ENCODE results near the gene RELN.

RELN gene

DNA sequence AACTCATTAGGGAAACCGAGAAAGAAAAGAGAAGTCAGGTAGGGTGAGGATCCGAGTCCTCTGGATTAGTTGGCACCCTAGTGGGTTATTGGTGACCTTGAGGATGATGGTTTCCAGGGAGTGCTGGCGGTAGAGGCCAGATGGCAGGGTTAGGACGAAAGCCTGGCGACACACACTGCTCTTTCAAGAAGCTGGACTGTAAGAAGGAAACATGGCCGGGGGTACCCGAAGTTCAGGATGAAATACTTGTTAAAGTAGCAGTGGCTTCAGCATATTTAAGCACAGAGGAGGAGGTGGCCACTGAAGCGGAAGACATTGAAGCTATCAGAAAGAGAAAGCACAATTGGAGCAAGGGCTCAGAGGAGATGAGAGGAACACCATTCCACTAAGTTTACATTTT lies 224.6 kb downstream of the RELN start:
- H3K36me3 ChIP-seq (ENCODE audit: insufficient read depth, low read length), result no peaks in the 10 kb centered on the region
- H3K9me3 ChIP-seq (ENCODE audit: low read length), result no peaks in the 10 kb centered on the region
- H3K4me1 ChIP-seq (ENCODE audit: insufficient read depth, low read length), result no peaks in the 10 kb centered on the region

DNA sequence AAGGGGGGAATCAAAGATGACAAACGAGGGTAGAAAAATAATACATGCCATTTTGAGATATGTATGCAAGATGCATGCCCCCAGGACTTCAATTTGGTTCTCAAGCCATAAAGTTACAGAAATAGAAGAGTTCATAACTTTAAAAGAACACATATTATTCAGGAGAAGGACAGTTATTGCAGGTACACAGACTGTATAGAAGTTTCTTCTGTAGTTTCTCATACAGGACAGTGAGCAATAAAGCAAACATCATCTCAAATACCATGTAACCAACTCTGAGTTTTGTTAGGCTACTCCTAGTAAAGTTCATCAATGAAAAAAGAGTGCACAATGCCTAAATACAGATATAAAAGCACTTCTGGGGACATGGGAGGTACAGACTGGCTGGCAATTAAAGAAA lies 226.6 kb downstream of the RELN start:
- no peaks in the 10 kb centered on the region for H3K4me1 ChIP-seq (ENCODE audit: insufficient read depth, low read length)
- no peaks in the 10 kb centered on the region for H3K9me3 ChIP-seq (ENCODE audit: low read length)
- H2AFZ ChIP-seq (ENCODE audit: low read depth, low read length), result no peak overlapping the region
- no peaks in the 10 kb centered on the region for H3K36me3 ChIP-seq (ENCODE audit: insufficient read depth, low read length)
- H3K27me3 ChIP-seq (ENCODE audit: insufficient read depth, low read length), result peaks cover 6% of the 10 kb centered on the region
- H3K4me3 ChIP-seq (ENCODE audit: low read length), result no peak overlapping the region

More for the DNA sequence above, 224.6 kb downstream of the RELN start:
- Histone ChIP-seq H2AFZ (ENCODE audit: low read depth, low read length) (no peak overlapping the region), H3K4me3 (ENCODE audit: low read length) (no peak overlapping the region), H3K27me3 (ENCODE audit: insufficient read depth, low read length) (no peaks in the 10 kb centered on the region)

DNA sequence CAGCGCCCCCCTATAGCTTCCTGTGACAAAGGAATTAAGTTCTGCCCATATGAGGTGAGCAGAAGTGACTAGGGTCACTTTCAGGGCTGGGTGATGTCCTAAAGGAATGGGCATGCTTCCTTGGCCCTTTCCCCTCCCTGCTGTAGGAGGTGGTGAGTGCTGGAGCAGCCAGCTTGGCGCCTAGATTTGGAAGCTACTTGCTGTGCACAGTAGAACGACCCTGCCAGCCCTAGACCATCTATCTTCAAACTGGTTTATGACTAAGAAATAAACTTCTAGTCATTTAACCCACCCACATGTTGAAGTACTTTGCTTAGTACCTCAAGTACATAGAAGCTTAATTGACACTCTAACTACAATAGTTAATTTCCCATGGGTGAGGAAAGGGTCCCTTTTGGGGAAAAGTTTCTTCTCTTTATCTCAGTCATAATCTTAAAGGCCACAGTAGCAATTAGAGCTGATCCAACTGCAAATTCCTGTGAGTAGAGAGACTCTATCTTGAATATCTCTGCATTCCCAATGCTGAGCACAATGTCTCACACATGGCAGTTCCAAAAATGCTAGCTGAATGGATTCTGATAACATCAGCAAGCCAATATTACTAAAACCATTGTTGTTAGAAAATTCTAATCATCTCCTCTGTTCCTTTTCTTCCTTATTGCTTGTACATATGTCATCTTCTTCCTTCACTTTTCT lies 227.2 kb downstream of the RELN start:
- Histone ChIP-seq H3K4me1 (ENCODE audit: insufficient read depth, low read length) (no peaks in the 10 kb centered on the region), H3K27me3 (ENCODE audit: insufficient read depth, low read length) (peaks cover 6% of the 10 kb centered on the region), H2AFZ (ENCODE audit: low read depth, low read length) (no peak overlapping the region), H3K4me3 (ENCODE audit: low read length) (no peak overlapping the region), H3K36me3 (ENCODE audit: insufficient read depth, low read length) (no peaks in the 10 kb centered on the region), H3K9me3 (ENCODE audit: low read length) (no peaks in the 10 kb centered on the region)

DNA sequence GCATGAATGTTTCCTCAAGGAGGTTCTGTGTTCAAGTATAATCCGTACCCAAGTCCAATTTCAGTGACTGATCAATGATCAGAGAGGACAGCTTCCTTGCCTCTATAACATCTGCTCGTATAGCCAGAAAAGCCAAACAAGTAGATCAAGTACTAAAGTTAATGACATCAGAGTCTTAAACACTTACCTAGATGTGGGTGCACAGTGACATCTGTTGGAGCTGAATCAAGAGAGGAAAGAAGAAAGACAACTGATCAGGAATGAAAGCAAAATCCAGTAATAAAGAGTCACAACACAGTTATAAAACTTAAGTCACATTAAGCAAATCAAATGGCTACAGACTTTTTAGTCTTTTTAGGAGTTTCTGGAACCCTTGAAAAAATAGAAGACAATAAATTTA lies 236.5 kb downstream of the RELN start:
- Histone ChIP-seq H3K4me3 (ENCODE audit: low read length) (no peak overlapping the region), H3K36me3 (ENCODE audit: insufficient read depth, low read length) (no peaks in the 10 kb centered on the region), H3K27me3 (ENCODE audit: insufficient read depth, low read length) (peaks cover 1% of the 10 kb centered on the region), H3K4me1 (ENCODE audit: insufficient read depth, low read length) (no peaks in the 10 kb centered on the region), H2AFZ (ENCODE audit: low read depth, low read length) (no peak overlapping the region), H3K9me3 (ENCODE audit: low read length) (no peaks in the 10 kb centered on the region)

DNA sequence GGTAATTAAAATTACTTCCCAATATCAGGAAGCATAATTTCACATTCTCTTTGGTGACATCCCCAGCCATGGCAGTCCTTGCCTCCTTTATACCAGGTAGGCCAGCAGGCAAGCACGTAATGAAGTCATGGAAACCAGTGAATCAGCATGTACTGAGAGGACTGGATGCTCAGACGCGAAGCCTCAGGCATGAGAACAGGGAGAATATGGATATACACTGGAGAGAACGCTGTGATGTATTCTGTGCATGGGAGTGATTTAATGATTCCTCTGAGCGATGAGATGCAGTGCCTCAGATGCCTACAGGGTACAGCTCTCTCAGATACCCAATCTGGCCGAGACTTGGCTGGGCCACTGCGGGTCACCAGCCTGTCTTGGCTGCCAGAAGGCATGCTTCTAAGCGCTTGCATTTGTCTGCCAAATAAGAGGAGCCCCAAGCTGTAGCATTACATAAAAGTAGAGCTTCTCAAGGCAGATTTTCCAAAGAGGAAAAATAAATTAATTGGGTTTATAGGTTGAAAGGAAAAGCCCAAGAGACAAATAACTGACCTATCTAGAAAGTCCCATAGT lies 238.1 kb downstream of the RELN start:
- Histone ChIP-seq H3K4me1 (ENCODE audit: insufficient read depth, low read length) (no peaks in the 10 kb centered on the region), H3K27me3 (ENCODE audit: insufficient read depth, low read length) (no peaks in the 10 kb centered on the region), H3K36me3 (ENCODE audit: insufficient read depth, low read length) (no peaks in the 10 kb centered on the region), H2AFZ (ENCODE audit: low read depth, low read length) (no peak overlapping the region), H3K4me3 (ENCODE audit: low read length) (no peak overlapping the region), H3K9me3 (ENCODE audit: low read length) (no peaks in the 10 kb centered on the region)

DNA sequence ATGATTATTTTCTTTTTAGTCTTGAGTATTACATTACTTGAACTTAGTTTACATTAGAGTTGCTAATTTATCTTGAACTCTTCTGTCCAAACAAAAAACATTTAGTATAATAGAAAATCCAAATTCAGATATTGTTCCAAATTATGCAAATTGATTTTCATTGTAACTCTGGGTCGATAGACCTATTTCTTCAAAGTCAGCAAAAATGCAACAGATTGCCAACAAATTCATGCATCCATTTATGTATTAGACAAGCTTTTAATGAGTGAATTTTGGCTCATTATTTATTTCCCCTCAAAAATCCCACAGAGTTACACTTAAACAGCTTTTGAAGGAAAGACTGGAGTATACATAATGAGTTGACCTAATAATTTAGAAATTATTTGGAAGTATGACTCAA lies 240.8 kb downstream of the RELN start:
- no peaks in the 10 kb centered on the region for H3K4me1 ChIP-seq (ENCODE audit: insufficient read depth, low read length)
- H2AFZ ChIP-seq (ENCODE audit: low read depth, low read length), result no peak overlapping the region
- no peaks in the 10 kb centered on the region for H3K27me3 ChIP-seq (ENCODE audit: insufficient read depth, low read length)
- H3K4me3 ChIP-seq (ENCODE audit: low read length), result no peak overlapping the region
- no peaks in the 10 kb centered on the region for H3K9me3 ChIP-seq (ENCODE audit: low read length)
- no peaks in the 10 kb centered on the region for H3K36me3 ChIP-seq (ENCODE audit: insufficient read depth, low read length)

DNA sequence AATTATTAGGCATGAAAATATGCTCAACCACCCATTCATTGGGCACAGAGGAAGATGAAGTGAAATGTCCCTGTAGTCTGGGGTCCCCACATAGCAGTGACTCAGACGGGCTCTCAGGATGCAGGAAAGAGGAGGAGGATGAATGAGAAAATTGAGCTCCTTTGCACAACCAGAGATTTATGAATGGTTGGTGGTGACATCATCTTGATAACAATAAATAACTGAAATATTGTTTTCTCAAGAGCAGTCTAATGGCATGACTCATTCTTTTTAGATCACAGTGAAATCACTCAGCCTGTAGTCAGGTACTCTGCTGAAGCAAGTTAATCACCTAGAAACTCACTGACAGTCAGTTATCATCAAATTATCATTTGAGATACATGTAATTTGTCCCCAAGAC lies 254.1 kb downstream of the RELN start:
- no peak overlapping the region for H3K4me3 ChIP-seq (ENCODE audit: low read length)
- no peak overlapping the region for H2AFZ ChIP-seq (ENCODE audit: low read depth, low read length)
- no peaks in the 10 kb centered on the region for H3K27me3 ChIP-seq (ENCODE audit: insufficient read depth, low read length)
- H3K36me3 ChIP-seq (ENCODE audit: insufficient read depth, low read length), result no peaks in the 10 kb centered on the region
- H3K9me3 ChIP-seq (ENCODE audit: low read length), result no peaks in the 10 kb centered on the region
- H3K4me1 ChIP-seq (ENCODE audit: insufficient read depth, low read length), result no peaks in the 10 kb centered on the region

DNA sequence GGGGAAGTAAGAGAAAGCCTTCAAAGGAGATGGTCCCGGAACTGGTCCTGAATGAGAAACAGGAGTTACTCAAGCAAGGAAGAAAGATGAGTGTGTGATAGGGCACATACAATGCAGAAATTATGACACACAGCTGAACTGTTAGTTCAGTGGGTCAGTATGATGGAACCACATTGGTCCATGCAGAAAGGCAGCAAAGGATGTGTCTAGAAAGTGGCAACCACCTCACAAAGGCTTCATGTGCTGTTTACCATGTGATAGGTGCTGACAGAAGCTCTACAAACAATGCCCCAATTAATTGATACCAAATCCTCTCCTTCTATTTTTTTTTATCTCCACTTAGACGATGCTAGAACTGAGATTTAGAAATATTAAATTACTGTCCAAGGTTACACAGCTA lies 258.3 kb downstream of the RELN start:
- no peaks in the 10 kb centered on the region for H3K27me3 ChIP-seq (ENCODE audit: insufficient read depth, low read length)
- no peaks in the 10 kb centered on the region for H3K4me1 ChIP-seq (ENCODE audit: insufficient read depth, low read length)
- H3K36me3 ChIP-seq (ENCODE audit: insufficient read depth, low read length), result no peaks in the 10 kb centered on the region
- no peak overlapping the region for H2AFZ ChIP-seq (ENCODE audit: low read depth, low read length)
- H3K4me3 ChIP-seq (ENCODE audit: low read length), result no peak overlapping the region
- H3K9me3 ChIP-seq (ENCODE audit: low read length), result no peaks in the 10 kb centered on the region

DNA sequence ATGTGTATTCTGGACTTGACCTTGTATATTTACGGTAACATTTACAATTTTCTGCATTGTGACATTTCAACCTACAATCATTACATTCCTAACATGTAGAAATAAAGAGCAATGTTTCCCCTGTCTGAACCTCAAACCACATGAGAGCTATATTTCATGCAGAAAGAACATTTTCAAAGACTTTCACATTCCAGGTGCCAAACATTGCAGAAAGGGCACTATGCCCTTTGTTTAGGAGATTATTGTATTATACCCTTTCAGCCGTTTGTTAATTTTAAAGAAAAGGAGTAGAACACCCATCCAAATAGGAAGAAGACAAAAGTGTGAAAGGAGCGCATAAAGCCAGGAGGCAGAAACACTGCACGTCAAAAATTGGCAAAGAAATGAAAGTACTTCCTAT lies 260.4 kb downstream of the RELN start:
- no peaks in the 10 kb centered on the region for H3K27me3 ChIP-seq (ENCODE audit: insufficient read depth, low read length)
- H3K4me1 ChIP-seq (ENCODE audit: insufficient read depth, low read length), result no peaks in the 10 kb centered on the region
- no peak overlapping the region for H3K4me3 ChIP-seq (ENCODE audit: low read length)
- H2AFZ ChIP-seq (ENCODE audit: low read depth, low read length), result no peak overlapping the region
- H3K9me3 ChIP-seq (ENCODE audit: low read length), result no peaks in the 10 kb centered on the region
- H3K36me3 ChIP-seq (ENCODE audit: insufficient read depth, low read length), result no peaks in the 10 kb centered on the region

DNA sequence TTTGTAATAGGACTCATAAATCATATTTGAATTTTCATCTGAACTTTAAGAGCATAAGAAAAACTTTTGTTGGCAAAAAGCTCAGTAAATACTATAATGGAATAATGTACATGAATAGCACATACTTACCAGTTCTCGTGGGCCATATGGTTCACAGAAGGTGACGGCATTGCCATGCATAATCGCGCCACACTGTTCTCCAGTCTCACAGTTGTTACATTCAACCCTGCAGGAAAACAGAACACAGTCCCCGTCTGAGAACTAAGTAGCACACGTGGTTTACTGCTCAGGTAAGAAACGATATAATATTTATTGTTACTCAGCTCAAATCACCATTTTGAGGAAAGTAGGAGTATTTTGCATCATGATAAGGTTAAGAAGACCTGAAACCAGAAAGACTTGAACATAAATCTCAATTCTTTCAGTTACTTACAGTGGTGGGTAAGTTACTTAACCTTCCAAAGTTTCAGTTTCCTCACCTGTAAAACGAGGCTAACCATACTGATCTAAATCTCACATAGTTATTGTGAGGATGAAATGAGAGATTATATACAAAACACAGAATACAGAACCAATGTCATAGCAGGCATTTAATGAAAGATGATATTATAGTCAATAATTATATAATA lies 261.4 kb downstream of the RELN start:
- no peaks in the 10 kb centered on the region for H3K36me3 ChIP-seq (ENCODE audit: insufficient read depth, low read length)
- H3K4me3 ChIP-seq (ENCODE audit: low read length), result no peak overlapping the region

DNA sequence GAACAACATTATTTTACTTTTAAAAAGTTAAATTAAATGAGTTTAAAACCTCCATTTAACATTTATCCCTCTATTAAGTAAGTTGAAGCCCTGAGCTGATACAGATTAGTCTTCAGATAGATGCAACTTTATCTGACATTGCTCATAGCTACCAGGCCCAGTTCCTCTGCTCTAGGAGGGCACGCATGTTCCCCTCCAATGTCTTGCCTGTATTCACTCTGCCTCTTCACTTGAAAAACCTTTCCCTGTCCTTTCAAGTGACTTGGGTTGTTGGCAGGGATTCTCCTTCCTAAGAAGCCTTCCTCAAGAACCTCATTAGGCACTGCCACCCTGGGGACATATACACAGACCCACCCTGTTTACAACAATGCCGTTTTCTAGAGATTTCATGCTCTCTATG lies 270.4 kb downstream of the RELN start:
- H3K27me3 ChIP-seq (ENCODE audit: insufficient read depth, low read length), result no peaks in the 10 kb centered on the region
- H3K4me1 ChIP-seq (ENCODE audit: insufficient read depth, low read length), result no peaks in the 10 kb centered on the region
- H3K4me3 ChIP-seq (ENCODE audit: low read length), result no peak overlapping the region
- H2AFZ ChIP-seq (ENCODE audit: low read depth, low read length), result no peak overlapping the region
- H3K9me3 ChIP-seq (ENCODE audit: low read length), result no peaks in the 10 kb centered on the region
- H3K36me3 ChIP-seq (ENCODE audit: insufficient read depth, low read length), result no peaks in the 10 kb centered on the region

More for the DNA sequence above, 261.4 kb downstream of the RELN start:
- Histone ChIP-seq H2AFZ (ENCODE audit: low read depth, low read length) (no peak overlapping the region), H3K27me3 (ENCODE audit: insufficient read depth, low read length) (no peaks in the 10 kb centered on the region), H3K4me1 (ENCODE audit: insufficient read depth, low read length) (no peaks in the 10 kb centered on the region), H3K9me3 (ENCODE audit: low read length) (no peaks in the 10 kb centered on the region)

DNA sequence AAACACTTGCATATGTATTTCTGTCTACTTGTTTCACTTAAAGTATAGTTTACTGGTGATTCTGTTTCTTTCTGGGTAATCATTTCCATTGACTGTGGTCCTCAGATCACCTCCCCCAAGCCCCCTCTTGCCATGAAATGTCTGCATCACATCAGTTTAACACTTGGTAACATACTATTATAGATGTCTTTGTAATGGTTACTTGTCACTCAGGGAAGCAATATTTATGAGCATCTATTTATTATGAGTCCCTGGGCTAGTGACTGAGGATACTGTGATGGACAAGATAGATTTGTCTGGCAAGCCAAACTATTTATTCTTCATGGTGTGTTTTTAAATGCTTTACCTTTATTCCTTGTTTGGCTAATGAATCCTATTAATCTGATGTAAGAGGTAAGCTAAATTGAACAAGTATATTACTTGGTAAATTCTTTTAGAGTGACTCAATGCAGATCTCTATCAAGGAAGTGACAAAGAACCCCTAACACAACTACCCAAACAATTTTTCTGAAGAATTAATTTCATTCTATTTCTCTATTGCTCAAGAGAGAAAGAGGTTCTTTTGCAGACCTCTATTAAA lies 270.9 kb downstream of the RELN start:
- Histone ChIP-seq H3K9me3 (ENCODE audit: low read length) (no peaks in the 10 kb centered on the region), H3K36me3 (ENCODE audit: insufficient read depth, low read length) (no peaks in the 10 kb centered on the region), H3K27me3 (ENCODE audit: insufficient read depth, low read length) (no peaks in the 10 kb centered on the region), H2AFZ (ENCODE audit: low read depth, low read length) (no peak overlapping the region), H3K4me3 (ENCODE audit: low read length) (no peak overlapping the region), H3K4me1 (ENCODE audit: insufficient read depth, low read length) (no peaks in the 10 kb centered on the region)

DNA sequence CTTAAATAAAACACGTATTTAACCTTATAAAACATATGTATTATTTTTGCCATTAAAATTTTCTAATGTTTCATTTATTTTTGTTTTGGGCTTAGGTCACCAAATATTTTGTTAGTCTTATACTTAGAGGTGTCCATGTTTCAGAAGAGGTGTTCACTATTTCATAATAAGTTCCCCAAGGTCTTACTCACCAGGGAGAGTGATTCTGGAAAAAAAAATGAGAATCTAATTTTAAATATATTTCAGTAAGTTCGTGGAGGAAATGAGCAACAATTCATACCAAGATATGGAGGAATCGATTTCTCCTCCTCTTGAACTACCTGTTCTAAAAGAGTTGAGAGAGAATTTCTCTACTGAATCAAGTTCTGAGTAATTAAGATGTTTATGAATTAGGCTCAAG lies 271.9 kb downstream of the RELN start:
- Histone ChIP-seq H3K4me1 (ENCODE audit: insufficient read depth, low read length) (no peaks in the 10 kb centered on the region), H3K36me3 (ENCODE audit: insufficient read depth, low read length) (no peaks in the 10 kb centered on the region), H3K4me3 (ENCODE audit: low read length) (no peak overlapping the region), H3K27me3 (ENCODE audit: insufficient read depth, low read length) (no peaks in the 10 kb centered on the region), H2AFZ (ENCODE audit: low read depth, low read length) (no peak overlapping the region), H3K9me3 (ENCODE audit: low read length) (no peaks in the 10 kb centered on the region)

Measured in neuron (in vitro differentiated cells).